ENCODE measurements around the gene TGFA.

Gene TGFA

DNA sequence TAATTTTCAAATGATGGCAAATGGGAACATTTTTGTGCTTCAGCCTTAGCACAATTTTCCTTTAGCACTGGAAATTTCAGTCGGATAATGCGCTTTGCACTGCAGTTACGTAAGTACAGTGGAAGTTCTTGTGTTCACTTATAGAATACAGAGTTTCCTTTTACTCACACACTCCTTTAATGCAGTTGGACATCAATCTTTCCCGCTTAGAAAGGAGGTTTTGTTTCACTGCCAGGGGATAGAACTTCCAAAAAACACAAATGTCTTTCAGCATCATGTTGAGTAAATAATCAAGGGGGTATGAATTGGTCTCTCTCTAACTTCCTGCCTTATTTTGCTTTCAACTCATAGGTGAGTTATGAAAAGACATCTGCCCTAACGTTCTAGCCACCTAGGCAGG, 63.2 kb downstream of the TGFA start:
- Histone ChIP-seq H3K4me1 (ENCODE audit: control insufficient read depth, low read length) (no peaks in the 10 kb centered on the region), H3K36me3 (ENCODE audit: control insufficient read depth, low read length) (no peaks in the 10 kb centered on the region), H3K27me3 (ENCODE audit: control insufficient read depth, low read length) (peaks cover 23% of the 10 kb centered on the region), H3K4me2 (ENCODE audit: low read length) (no peak overlapping the region), H3K4me3 (ENCODE audit: low read length) (no peak overlapping the region), H3K9me3 (ENCODE audit: control insufficient read depth, insufficient read depth, low read length) (no peaks in the 10 kb centered on the region), H3K79me2 (ENCODE audit: control insufficient read depth, low read length) (no peaks in the 10 kb centered on the region), H3K9me2 (replicated peaks; ENCODE audit: control insufficient read depth, low read length) (no peaks in the 10 kb centered on the region), H3F3A (ENCODE audit: control insufficient read depth, insufficient read depth) (no peaks in the 10 kb centered on the region), H3K27ac (ENCODE audit: low read depth, low read length) (no peak overlapping the region), H4K20me1 (ENCODE audit: control insufficient read depth, insufficient read depth, low read depth, low read length) (no peaks in the 10 kb centered on the region)
- TF ChIP-seq, protein P1, sequence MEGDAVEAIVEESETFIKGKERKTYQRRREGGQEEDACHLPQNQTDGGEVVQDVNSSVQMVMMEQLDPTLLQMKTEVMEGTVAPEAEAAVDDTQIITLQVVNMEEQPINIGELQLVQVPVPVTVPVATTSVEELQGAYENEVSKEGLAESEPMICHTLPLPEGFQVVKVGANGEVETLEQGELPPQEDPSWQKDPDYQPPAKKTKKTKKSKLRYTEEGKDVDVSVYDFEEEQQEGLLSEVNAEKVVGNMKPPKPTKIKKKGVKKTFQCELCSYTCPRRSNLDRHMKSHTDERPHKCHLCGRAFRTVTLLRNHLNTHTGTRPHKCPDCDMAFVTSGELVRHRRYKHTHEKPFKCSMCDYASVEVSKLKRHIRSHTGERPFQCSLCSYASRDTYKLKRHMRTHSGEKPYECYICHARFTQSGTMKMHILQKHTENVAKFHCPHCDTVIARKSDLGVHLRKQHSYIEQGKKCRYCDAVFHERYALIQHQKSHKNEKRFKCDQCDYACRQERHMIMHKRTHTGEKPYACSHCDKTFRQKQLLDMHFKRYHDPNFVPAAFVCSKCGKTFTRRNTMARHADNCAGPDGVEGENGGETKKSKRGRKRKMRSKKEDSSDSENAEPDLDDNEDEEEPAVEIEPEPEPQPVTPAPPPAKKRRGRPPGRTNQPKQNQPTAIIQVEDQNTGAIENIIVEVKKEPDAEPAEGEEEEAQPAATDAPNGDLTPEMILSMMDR (IDR thresholded peaks at IDR 0.05; ENCODE audit: low read depth, low read length, poor library complexity, severe bottlenecking), result no peak
- no peak for TF ChIP-seq EZH2phosphoT487 (IDR thresholded peaks at IDR 0.05; ENCODE audit: borderline replicate concordance, low read length)

DNA sequence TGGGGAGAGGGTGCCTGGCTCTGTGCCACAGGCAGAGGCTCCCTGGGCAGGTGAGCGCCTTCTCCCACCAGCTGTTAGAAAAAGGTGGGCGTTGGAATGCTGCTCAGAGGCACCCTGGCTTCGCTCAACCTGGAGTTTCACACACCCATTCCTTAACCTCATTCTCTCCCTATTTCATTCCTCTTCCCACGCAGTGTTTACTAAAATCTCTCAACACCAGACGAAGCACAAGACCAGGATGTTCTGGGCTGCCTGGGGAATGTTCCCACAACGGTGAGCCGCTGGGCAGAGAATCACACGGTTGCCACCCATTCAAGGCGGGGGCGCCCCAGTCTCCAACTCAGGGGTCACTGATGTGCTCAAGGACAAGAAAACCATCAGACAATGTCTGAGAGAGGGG, 64.5 kb downstream of the TGFA start:
- Histone ChIP-seq H4K20me1 (ENCODE audit: control insufficient read depth, insufficient read depth, low read depth, low read length) (no peaks in the 10 kb centered on the region), H3K4me2 (ENCODE audit: low read length) (no peak overlapping the region), H3K79me2 (ENCODE audit: control insufficient read depth, low read length) (no peaks in the 10 kb centered on the region), H3K36me3 (ENCODE audit: control insufficient read depth, low read length) (no peaks in the 10 kb centered on the region), H3K4me3 (ENCODE audit: low read length) (no peak overlapping the region), H3F3A (ENCODE audit: control insufficient read depth, insufficient read depth) (no peaks in the 10 kb centered on the region), H3K4me1 (ENCODE audit: control insufficient read depth, low read length) (no peaks in the 10 kb centered on the region), H3K9me3 (ENCODE audit: control insufficient read depth, insufficient read depth, low read length) (no peaks in the 10 kb centered on the region), H3K27me3 (ENCODE audit: control insufficient read depth, low read length) (peaks cover 11% of the 10 kb centered on the region), H3K27ac (ENCODE audit: low read depth, low read length) (no peak overlapping the region), H3K9me2 (replicated peaks; ENCODE audit: control insufficient read depth, low read length) (no peaks in the 10 kb centered on the region)
- no peak for TF ChIP-seq EZH2phosphoT487 (IDR thresholded peaks at IDR 0.05; ENCODE audit: borderline replicate concordance, low read length)
- TF ChIP-seq, protein P1 (IDR thresholded peaks at IDR 0.05; ENCODE audit: low read depth, low read length, poor library complexity, severe bottlenecking), result no peak

- H3K4me2 ChIP-seq (ENCODE audit: low read length), result no peak overlapping the region
- H4K20me1 ChIP-seq (ENCODE audit: control insufficient read depth, insufficient read depth, low read depth, low read length), result no peaks in the 10 kb centered on the region
- H3K36me3 ChIP-seq (ENCODE audit: control insufficient read depth, low read length), result no peaks in the 10 kb centered on the region
- H3K9me2 ChIP-seq (replicated peaks; ENCODE audit: control insufficient read depth, low read length), result no peaks in the 10 kb centered on the region
- peaks cover 19% of the 10 kb centered on the region for H3K27me3 ChIP-seq (ENCODE audit: control insufficient read depth, low read length)
- H3K4me3 ChIP-seq (ENCODE audit: low read length), result no peak overlapping the region
- H3K27ac ChIP-seq (ENCODE audit: low read depth, low read length), result no peak overlapping the region
- H3K79me2 ChIP-seq (ENCODE audit: control insufficient read depth, low read length), result no peaks in the 10 kb centered on the region
- no peaks in the 10 kb centered on the region for H3F3A ChIP-seq (ENCODE audit: control insufficient read depth, insufficient read depth)
- TF ChIP-seq EZH2phosphoT487 (IDR thresholded peaks at IDR 0.05; ENCODE audit: borderline replicate concordance, low read length), result no peak
- TF ChIP-seq, protein P1 (IDR thresholded peaks at IDR 0.05; ENCODE audit: low read depth, low read length, poor library complexity, severe bottlenecking), result no peak
- no peaks in the 10 kb centered on the region for H3K4me1 ChIP-seq (ENCODE audit: control insufficient read depth, low read length)
- no peaks in the 10 kb centered on the region for H3K9me3 ChIP-seq (ENCODE audit: control insufficient read depth, insufficient read depth, low read length)
These were observed 69.5 kb downstream of the TGFA start for GRCh38 chr2:70484086-70484485.

GRCh38 chr2:70482401-70482800, 71.2 kb downstream of the TGFA start:
- Histone ChIP-seq H3K36me3 (ENCODE audit: control insufficient read depth, low read length) (no peaks in the 10 kb centered on the region), H3K27ac (ENCODE audit: low read depth, low read length) (no peak overlapping the region), H3K79me2 (ENCODE audit: control insufficient read depth, low read length) (no peaks in the 10 kb centered on the region), H4K20me1 (ENCODE audit: control insufficient read depth, insufficient read depth, low read depth, low read length) (no peaks in the 10 kb centered on the region), H3K4me1 (ENCODE audit: control insufficient read depth, low read length) (no peaks in the 10 kb centered on the region), H3K27me3 (ENCODE audit: control insufficient read depth, low read length) (peaks cover 23% of the 10 kb centered on the region; the same call in 1 of the 2 replicates), H3K9me3 (ENCODE audit: control insufficient read depth, insufficient read depth, low read length) (no peaks in the 10 kb centered on the region), H3K4me2 (ENCODE audit: low read length) (no peak overlapping the region), H3F3A (ENCODE audit: control insufficient read depth, insufficient read depth) (no peaks in the 10 kb centered on the region), H3K9me2 (replicated peaks; ENCODE audit: control insufficient read depth, low read length) (no peaks in the 10 kb centered on the region), H3K4me3 (ENCODE audit: low read length) (no peak overlapping the region)
- no peak for TF ChIP-seq EZH2phosphoT487 (IDR thresholded peaks at IDR 0.05; ENCODE audit: borderline replicate concordance, low read length)
- TF ChIP-seq, protein P1 (IDR thresholded peaks at IDR 0.05; ENCODE audit: low read depth, low read length, poor library complexity, severe bottlenecking), result no peak
